A673 (cell line): Measurements from ENCODE around the gene RHOD. TPM values are rescaled to one million over a fixed set of nuclear protein-coding genes. Genes with fewer than 3 reads are reported as not detected.

ENCODE experiments used
- BruUV-seq: library from RNA; stranded (reverse); fragments of 400-500 nt; replicated peaks from 2 replicates; lab custom pipeline; 2021; lab: Mats Ljungman, UMichigan
- CTCF ChIA-PET: fragments of 300-600 bp; sonication (Branson Sonifier 250); formaldehyde crosslinking; loops from one replicate; lab custom pipeline; 2022; ENCODE audit warnings: antibody characterized with exemption; lab: Charles Lee
- POLR2A ChIA-PET: fragments of 300-600 bp; sonication (Branson Sonifier 250); formaldehyde crosslinking; loops from one replicate; lab custom pipeline; 2022; ENCODE audit warnings: antibody characterized with exemption; ENCODE audit not compliant: low non-redundant PET; lab: Charles Lee
- DNase-seq: peaks from one replicate; pipeline ENCODE4 v3.0.0-alpha.2; 2015; ENCODE audit warnings: low spot score
- H3K27ac ChIP-seq: fragments of 200-600 bp; sonication (generic); 2 replicates; pipeline ENCODE4 v1.5.1; 2016; ENCODE audit warnings: mixed run types, low read depth, mild to moderate bottlenecking, mixed read lengths, antibody characterized with exemption, low read length; ENCODE audit not compliant: poor library complexity, severe bottlenecking
- H3K27me3 ChIP-seq: fragments of 200-600 bp; sonication (generic); replicated peaks from 2 replicates; pipeline ENCODE4 v1.6.1; 2017; ENCODE audit warnings: mixed run types, low read depth, mild to moderate bottlenecking, mixed read lengths, antibody characterized with exemption, low read length; ENCODE audit not compliant: insufficient read depth, poor library complexity
- H3K36me3 ChIP-seq: fragments of 200-600 bp; sonication (generic); 2 replicates; pipeline ENCODE4 v1.6.1; 2016; ENCODE audit warnings: mixed run types, mild to moderate bottlenecking, mixed read lengths, antibody characterized with exemption, low read length; ENCODE audit not compliant: insufficient read depth, poor library complexity, severe bottlenecking
- H3K4me1 ChIP-seq: fragments of 200-600 bp; sonication (generic); 2 replicates; pipeline ENCODE4 v1.6.1; 2017; ENCODE audit warnings: mixed run types, mild to moderate bottlenecking, mixed read lengths, antibody characterized with exemption, low read length; ENCODE audit not compliant: insufficient read depth, poor library complexity, severe bottlenecking
- H3K4me3 ChIP-seq: fragments of 200-600 bp; sonication (generic); 2 replicates; pipeline ENCODE4 v1.5.1; 2016; ENCODE audit warnings: low read depth, mixed run types, mild to moderate bottlenecking, mixed read lengths, low read length; ENCODE audit not compliant: poor library complexity, severe bottlenecking
- H3K9me3 ChIP-seq: fragments of 200-600 bp; sonication (generic); 2 replicates; pipeline ENCODE4 v1.6.1; 2016; ENCODE audit warnings: mixed run types, low read depth, mild to moderate bottlenecking, mixed read lengths, antibody characterized with exemption, low read length; ENCODE audit not compliant: poor library complexity, severe bottlenecking
- CTCF ChIP-seq: fragments of 300-800, 200-600 bp; sonication (generic); conservative IDR thresholded peaks from 2 replicates; pipeline ENCODE4 v1.5.1; 2017; ENCODE audit warnings: low read depth, mild to moderate bottlenecking, antibody characterized with exemption, low read length, moderate library complexity, mixed read lengths
- EZH2 ChIP-seq: fragments of 200-600 bp; sonication (generic); IDR thresholded peaks from 2 replicates; pipeline ENCODE4 v1.6.1; 2017; ENCODE audit warnings: borderline replicate concordance, low read depth, mild to moderate bottlenecking, mixed read lengths, antibody characterized with exemption, low read length; ENCODE audit not compliant: poor library complexity, severe bottlenecking
- intact Hi-C: fragments of 100-400 bp; cut with micrococcal nuclease; formaldehyde crosslinking; loops from one replicate; pipeline ENCODE4 v1.10.0; 2022; ENCODE audit not compliant: unreplicated experiment
- total RNA-seq: library from RNA; stranded (reverse); gene quantifications from 2 replicates; pipeline ENCODE4 v1.2.3, GENCODE V29; 2021

The RHOD gene
- total RNA-seq, 1 experiment from 2014 or later: 0.88 TPM

GRCh38 chr11:67071420-67072284 is 15.0 kb downstream of the RHOD start:
- H3K36me3 ChIP-seq: no peaks in the 10 kb centered on the region
- peaks cover 6% of the 10 kb centered on the region for H3K4me1 ChIP-seq
- H3K27ac ChIP-seq: no peak overlapping the region
- intact Hi-C loops: no loop called here
- DNase-seq: peak; percentile 47
- peak; percentile 67 for TF ChIP-seq CTCF
- no peak for TF ChIP-seq EZH2
- POLR2A ChIA-PET: no interaction called here
- no peak overlapping the region for H3K4me3 ChIP-seq
- CTCF ChIA-PET: no interaction called here
- H3K9me3 ChIP-seq: no peaks in the 10 kb centered on the region
- BruUV-seq: no TSS peak
- no peaks in the 10 kb centered on the region for H3K27me3 ChIP-seq

- ChIA-PET POLR2A (no interaction called here), CTCF (no interaction called here)
- no peaks in the 10 kb centered on the region for H3K9me3 ChIP-seq
- intact Hi-C loops: no loop called here
- no peaks in the 10 kb centered on the region for H3K27me3 ChIP-seq
- H3K4me3 ChIP-seq: no peak overlapping the region
- H3K36me3 ChIP-seq: no peaks in the 10 kb centered on the region
- H3K27ac ChIP-seq: no peak overlapping the region
- peaks cover 8% of the 10 kb centered on the region for H3K4me1 ChIP-seq
- DNase-seq: no peak
- no TSS peak for BruUV-seq
- no peak for TF ChIP-seq EZH2
- TF ChIP-seq CTCF: no peak
Measured at GRCh38 chr11:67072295-67072694, 15.6 kb downstream of the RHOD start.

GRCh38 chr11:67073908-67074307 is 17.3 kb downstream of the RHOD start:
- H3K27ac ChIP-seq: no peak overlapping the region
- ChIA-PET CTCF (interaction anchor here (1.1 kb wide), 1 partner anchor 243 kb away, joined by 3 read pairs; no protein-coding TSS in a partner anchor), POLR2A (no interaction called here)
- no peaks in the 10 kb centered on the region for H3K36me3 ChIP-seq
- no TSS peak for BruUV-seq
- H3K4me3 ChIP-seq: no peak overlapping the region
- no peaks in the 10 kb centered on the region for H3K27me3 ChIP-seq
- H3K4me1 ChIP-seq: peaks cover 23% of the 10 kb centered on the region
- no peak for DNase-seq
- intact Hi-C loops: no loop called here
- TF ChIP-seq CTCF (no peak), EZH2 (no peak)
- no peaks in the 10 kb centered on the region for H3K9me3 ChIP-seq
